SU-DHL-6 (cell line): ENCODE results near the gene VPS13A.

Experiments used
- H2AFZ ChIP-seq: fragments of 200-600 bp; sonication (generic); 2 replicates; pipeline ENCODE4 v1.6.1; 2014; ENCODE audit warnings: low read depth, mild to moderate bottlenecking, moderate library complexity, mixed read lengths, antibody characterized with exemption, low read length; ENCODE audit not compliant: severe bottlenecking
- H3F3A ChIP-seq: fragments of 200-600 bp; shearing (Covaris generic); 2 replicates; pipeline ENCODE4 v1.6.0; 2016; ENCODE audit warnings: antibody characterized with exemption, mild to moderate bottlenecking; ENCODE audit not compliant: insufficient read depth
- H3K27ac ChIP-seq: fragments of 200-600 bp; sonication (generic); 2 replicates; pipeline ENCODE4 v1.5.1; 2016; ENCODE audit warnings: low read depth, mild to moderate bottlenecking, low read length, moderate library complexity, mixed read lengths
- H3K27me3 ChIP-seq: fragments of 200-600 bp; sonication (generic), shearing (Covaris generic); 2 replicates; pipeline ENCODE4 v1.6.0; 2014; ENCODE audit warnings: mild to moderate bottlenecking, low read length
- H3K36me3 ChIP-seq: fragments of 200-600 bp; sonication (generic); 2 replicates; pipeline ENCODE4 v1.6.1; 2014; ENCODE audit warnings: mild to moderate bottlenecking, low read length, mixed read lengths
- H3K4me2 ChIP-seq: fragments of 300-600, 200-600 bp; shearing (Covaris generic), sonication (generic); 2 replicates; pipeline ENCODE4 v1.6.0; 2014; ENCODE audit warnings: low read length, low read depth, mild to moderate bottlenecking; ENCODE audit not compliant: poor library complexity, severe bottlenecking
- H3K4me3 ChIP-seq: fragments of 200-600 bp; sonication (generic); 2 replicates; pipeline ENCODE4 v1.5.1; 2014; ENCODE audit warnings: antibody characterized with exemption, low read length, mild to moderate bottlenecking, mixed read lengths; ENCODE audit not compliant: insufficient read depth, poor library complexity, severe bottlenecking
- H3K79me2 ChIP-seq: fragments of 200-600 bp; sonication (generic); 2 replicates; pipeline ENCODE4 v1.6.1; 2014; ENCODE audit warnings: mild to moderate bottlenecking, low read length, moderate library complexity; ENCODE audit not compliant: insufficient read depth
- H3K9ac ChIP-seq: fragments of 200-600 bp; sonication (generic); 2 replicates; pipeline ENCODE4 v1.7.0; 2014; ENCODE audit warnings: mild to moderate bottlenecking, low read length
- H3K9me2 ChIP-seq: fragments of 200-600 bp; sonication (generic); replicated peaks from 2 replicates; pipeline ENCODE4 v1.6.1; 2014; ENCODE audit warnings: low read length; ENCODE audit not compliant: insufficient read depth
- H3K9me3 ChIP-seq: fragments of 200-600 bp; sonication (generic); 2 replicates; pipeline ENCODE4 v1.6.1; 2014; ENCODE audit warnings: low read length, mixed read lengths; ENCODE audit not compliant: insufficient read depth
- H4K20me1 ChIP-seq: fragments of 200-600 bp; sonication (generic); 2 replicates; pipeline ENCODE4 v1.6.1; 2014; ENCODE audit warnings: low read depth, mild to moderate bottlenecking, antibody characterized with exemption, low read length, moderate library complexity, mixed read lengths
- EZH2phosphoT487 ChIP-seq: fragments of 200-600 bp; sonication (generic), shearing (Covaris generic); conservative IDR thresholded peaks from 2 replicates; pipeline ENCODE4 v1.6.1; 2018; ENCODE audit warnings: mild to moderate bottlenecking, antibody characterized with exemption, low read length, moderate library complexity, mixed read lengths
- TF ChIP-seq, protein P1 (sequence below): fragments of 200-600 bp; sonication (generic); IDR thresholded peaks from one replicate; pipeline ENCODE4 v1.5.1; 2017; ENCODE audit warnings: antibody characterized with exemption, mild to moderate bottlenecking, low read length, moderate library complexity; ENCODE audit not compliant: insufficient read depth, poor library complexity, severe bottlenecking

The VPS13A gene

DNA sequence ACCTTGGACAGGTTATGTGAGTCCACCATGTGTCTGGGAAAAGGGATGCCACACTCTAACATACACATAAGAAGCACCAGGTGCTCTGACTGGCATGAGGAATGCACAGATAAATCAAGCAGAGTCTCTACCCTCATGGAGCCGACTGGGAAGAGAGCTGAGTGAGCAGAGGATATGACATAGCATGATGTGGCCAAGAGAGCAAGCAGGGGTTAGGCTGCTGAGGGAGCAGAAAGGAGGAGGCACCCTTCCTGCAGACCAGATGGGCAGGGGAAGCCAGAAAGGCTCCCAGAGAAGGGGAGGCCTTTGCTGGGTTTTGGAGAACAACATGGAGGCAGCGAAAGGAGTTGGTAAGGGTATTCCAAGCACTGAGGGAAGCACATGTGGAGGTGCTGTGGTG, 247.7 kb downstream of the VPS13A start:
- H3K9me3 ChIP-seq: no peaks in the 10 kb centered on the region
- no peaks in the 10 kb centered on the region for H3K36me3 ChIP-seq
- TF ChIP-seq, protein P1, sequence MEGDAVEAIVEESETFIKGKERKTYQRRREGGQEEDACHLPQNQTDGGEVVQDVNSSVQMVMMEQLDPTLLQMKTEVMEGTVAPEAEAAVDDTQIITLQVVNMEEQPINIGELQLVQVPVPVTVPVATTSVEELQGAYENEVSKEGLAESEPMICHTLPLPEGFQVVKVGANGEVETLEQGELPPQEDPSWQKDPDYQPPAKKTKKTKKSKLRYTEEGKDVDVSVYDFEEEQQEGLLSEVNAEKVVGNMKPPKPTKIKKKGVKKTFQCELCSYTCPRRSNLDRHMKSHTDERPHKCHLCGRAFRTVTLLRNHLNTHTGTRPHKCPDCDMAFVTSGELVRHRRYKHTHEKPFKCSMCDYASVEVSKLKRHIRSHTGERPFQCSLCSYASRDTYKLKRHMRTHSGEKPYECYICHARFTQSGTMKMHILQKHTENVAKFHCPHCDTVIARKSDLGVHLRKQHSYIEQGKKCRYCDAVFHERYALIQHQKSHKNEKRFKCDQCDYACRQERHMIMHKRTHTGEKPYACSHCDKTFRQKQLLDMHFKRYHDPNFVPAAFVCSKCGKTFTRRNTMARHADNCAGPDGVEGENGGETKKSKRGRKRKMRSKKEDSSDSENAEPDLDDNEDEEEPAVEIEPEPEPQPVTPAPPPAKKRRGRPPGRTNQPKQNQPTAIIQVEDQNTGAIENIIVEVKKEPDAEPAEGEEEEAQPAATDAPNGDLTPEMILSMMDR: no peak
- TF ChIP-seq EZH2phosphoT487: no peak
- no peak overlapping the region for H3K9ac ChIP-seq
- no peak overlapping the region for H3K4me2 ChIP-seq
- H3K27ac ChIP-seq: no peak overlapping the region
- H4K20me1 ChIP-seq: no peaks in the 10 kb centered on the region
- H3F3A ChIP-seq: no peaks in the 10 kb centered on the region
- no peak overlapping the region for H3K4me3 ChIP-seq
- H3K9me2 ChIP-seq: no peaks in the 10 kb centered on the region
- no peaks in the 10 kb centered on the region for H3K79me2 ChIP-seq
- no peaks in the 10 kb centered on the region for H3K27me3 ChIP-seq
- no peak overlapping the region for H2AFZ ChIP-seq

DNA sequence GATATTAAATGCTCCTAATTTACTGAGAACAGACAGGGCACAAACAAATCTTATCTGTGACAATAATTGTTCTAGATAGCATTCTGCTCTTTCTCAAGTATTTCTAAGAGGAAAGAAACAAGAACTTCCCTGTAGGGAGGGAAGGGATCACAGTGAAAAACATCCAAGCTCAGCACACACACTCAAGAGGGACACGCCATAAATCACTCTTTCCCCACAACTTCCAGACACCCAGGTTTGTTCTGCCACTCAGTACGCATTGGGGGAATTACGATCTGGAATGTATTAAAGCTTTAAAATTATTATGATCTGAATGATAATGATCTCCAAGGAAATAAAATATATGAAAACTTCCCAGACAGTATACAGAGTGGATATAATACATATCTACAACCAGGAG, 249.4 kb downstream of the VPS13A start:
- no peaks in the 10 kb centered on the region for H3K79me2 ChIP-seq

DNA sequence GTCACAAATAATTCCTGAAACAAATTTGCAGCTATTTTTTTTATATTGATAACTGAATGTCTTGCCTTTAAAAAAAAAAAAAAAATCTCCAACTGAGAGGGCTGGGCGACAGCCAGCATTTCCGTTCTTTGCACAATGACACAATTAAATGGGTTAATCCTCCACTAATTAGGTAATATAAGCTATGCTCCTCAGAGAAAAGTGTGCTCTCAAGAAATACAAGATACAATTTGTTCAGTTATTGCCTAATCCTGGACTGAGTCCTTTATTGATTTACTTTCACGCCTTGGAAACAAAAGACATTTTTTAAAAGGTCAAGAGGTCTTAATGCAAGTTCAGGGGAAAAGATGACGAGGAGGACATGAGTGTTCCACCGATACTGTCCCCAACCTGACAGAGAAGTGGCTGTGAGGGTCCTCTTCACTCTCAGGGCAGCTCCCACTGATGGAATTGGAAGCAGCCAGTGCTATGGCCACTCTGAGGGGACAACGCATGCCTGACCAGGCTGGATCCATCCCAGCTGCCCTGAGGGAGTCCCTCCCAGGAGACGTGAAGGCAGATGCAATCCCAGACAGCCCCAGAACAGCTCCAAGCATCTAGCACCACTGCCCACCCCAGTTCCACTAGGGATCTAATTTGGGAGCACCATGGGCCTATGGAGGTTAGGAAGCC, 250.1 kb downstream of the VPS13A start:
- Histone ChIP-seq H3K9ac (no peak overlapping the region), H3K4me2 (no peak overlapping the region), H3K9me3 (no peaks in the 10 kb centered on the region), H3K79me2 (no peaks in the 10 kb centered on the region), H3K36me3 (no peaks in the 10 kb centered on the region), H3K4me3 (no peak overlapping the region), H3K9me2 (no peaks in the 10 kb centered on the region), H4K20me1 (no peaks in the 10 kb centered on the region), H2AFZ (no peak overlapping the region), H3K27me3 (no peaks in the 10 kb centered on the region), H3F3A (no peaks in the 10 kb centered on the region), H3K27ac (no peak overlapping the region)
- no peak for TF ChIP-seq EZH2phosphoT487
- TF ChIP-seq, protein P1: no peak

More for the DNA sequence above, 249.4 kb downstream of the VPS13A start:
- Histone ChIP-seq H3F3A (no peaks in the 10 kb centered on the region), H2AFZ (no peak overlapping the region), H3K9me3 (no peaks in the 10 kb centered on the region), H3K4me3 (no peak overlapping the region), H3K9ac (no peak overlapping the region), H3K27ac (no peak overlapping the region), H3K36me3 (no peaks in the 10 kb centered on the region), H3K27me3 (no peaks in the 10 kb centered on the region), H4K20me1 (no peaks in the 10 kb centered on the region), H3K4me2 (no peak overlapping the region), H3K9me2 (no peaks in the 10 kb centered on the region)
- TF ChIP-seq EZH2phosphoT487: no peak
- TF ChIP-seq, protein P1: no peak
